Activated CD8-positive, alpha-beta memory T cell treated with anti-CD3 and anti-CD28 coated beads, Interleukin-2, amount 50 U/mL, for 24 hours (primary cell): ENCODE results near the gene OR8G1.
"Not testable (repeated sequence)": the region's sequence is repeated elsewhere in the genome, so short reads cannot be mapped to it uniquely, and the experiment has no call there.

Experiments used
- DNase-seq: peaks from one replicate; pipeline ENCODE4 v3.0.0-alpha.2; 2020; ENCODE audit errors: extremely low read depth

Gene OR8G1

GRCh38 chr11:124233376-124233775 is 7.5 kb upstream of the OR8G1 start:
- DNase-seq = no peak

- no peak for DNase-seq
Measured at GRCh38 chr11:124238512-124238911, 2.4 kb upstream of the OR8G1 start.

GRCh38 chr11:124249869-124250268 is 9.0 kb downstream of the OR8G1 start:
- not testable (repeated sequence) for DNase-seq

GRCh38 chr11:124256076-124256475 is 15.2 kb downstream of the OR8G1 start, which contains the start of gene OR8G5:
TSS of gene OR8G5 (plus strand) at chr11:124256376. CDS start at chr11:124264932, 8,556 bp downstream.
- DNase-seq = no peak

GRCh38 chr11:124265041-124265440 is 24.1 kb downstream of the OR8G1 start:
- DNase-seq = not testable (repeated sequence)

GRCh38 chr11:124270886-124271285 is 30.0 kb downstream of the OR8G1 start:
- DNase-seq = not testable (repeated sequence)

- DNase-seq = no peak
Measured at GRCh38 chr11:124274000-124274399, 33.1 kb downstream of the OR8G1 start.

- DNase-seq = no peak
Measured at GRCh38 chr11:124276081-124276480, 35.2 kb downstream of the OR8G1 start.

GRCh38 chr11:124277207-124277606 is 36.3 kb downstream of the OR8G1 start:
- no peak for DNase-seq

GRCh38 chr11:124277804-124278203 is 36.9 kb downstream of the OR8G1 start:
- DNase-seq = no peak

GRCh38 chr11:124278261-124278660 is 37.4 kb downstream of the OR8G1 start:
- no peak for DNase-seq

- DNase-seq = no peak
Measured at GRCh38 chr11:124285610-124286344, 44.9 kb downstream of the OR8G1 start.

GRCh38 chr11:124294687-124295086 is 53.8 kb downstream of the OR8G1 start:
- DNase-seq = no peak

GRCh38 chr11:124296016-124296415 is 55.1 kb downstream of the OR8G1 start:
- no peak for DNase-seq

- no peak for DNase-seq
Measured at GRCh38 chr11:124297921-124298320, 57.0 kb downstream of the OR8G1 start.

- DNase-seq = no peak
Measured at GRCh38 chr11:124301548-124301947, 60.7 kb downstream of the OR8G1 start.

GRCh38 chr11:124302347-124303125 is 61.6 kb downstream of the OR8G1 start:
- no peak for DNase-seq
